HG03175 (cell line): ENCODE measurements around the gene SAXO1.
"Not testable (repeated sequence)": the region's sequence is repeated elsewhere in the genome, so short reads cannot be mapped to it uniquely, and the experiment has no call there.

Experiments used
- ATAC-seq: cut with Tn5 transposase; IDR thresholded peaks from one replicate; pipeline ENCODE4 v1.9.1; 2021; ENCODE audit warnings: mild to moderate bottlenecking, moderate library complexity; ENCODE audit not compliant: unreplicated experiment

The SAXO1 gene

GRCh38 chr9:19000133-19000532 is 32.9 kb downstream of the SAXO1 start:
- no peak for ATAC-seq

- no peak for ATAC-seq
Observed at GRCh38 chr9:18999173-18999785, 33.7 kb downstream of the SAXO1 start.

GRCh38 chr9:18997151-18997550 is 35.9 kb downstream of the SAXO1 start:
- ATAC-seq, result no peak

- no peak for ATAC-seq
Observed at GRCh38 chr9:18996211-18996610, 36.8 kb downstream of the SAXO1 start.

GRCh38 chr9:18994263-18994916 is 38.6 kb downstream of the SAXO1 start:
- no peak for ATAC-seq

- ATAC-seq, result not testable (repeated sequence)
Observed at GRCh38 chr9:18991197-18991596, 41.8 kb downstream of the SAXO1 start.

GRCh38 chr9:18990494-18990893 is 42.5 kb downstream of the SAXO1 start:
- no peak for ATAC-seq

- no peak for ATAC-seq
Observed at GRCh38 chr9:18989865-18990264, 43.1 kb downstream of the SAXO1 start.

- no peak for ATAC-seq
Observed at GRCh38 chr9:18989097-18989496, 43.9 kb downstream of the SAXO1 start.

- ATAC-seq, result no peak
Observed at GRCh38 chr9:18988003-18988402, 45.0 kb downstream of the SAXO1 start.

GRCh38 chr9:18985996-18986395 is 47.0 kb downstream of the SAXO1 start:
- no peak for ATAC-seq

- no peak for ATAC-seq
Observed at GRCh38 chr9:18985464-18985951, 47.5 kb downstream of the SAXO1 start.

- ATAC-seq, result no peak
Observed at GRCh38 chr9:18982262-18982620, 50.8 kb downstream of the SAXO1 start.

GRCh38 chr9:18981476-18982261 is 51.3 kb downstream of the SAXO1 start:
- no peak for ATAC-seq

- no peak for ATAC-seq
Observed at GRCh38 chr9:18980189-18980588, 52.8 kb downstream of the SAXO1 start.

GRCh38 chr9:18979367-18979766 is 53.6 kb downstream of the SAXO1 start:
- no peak for ATAC-seq

GRCh38 chr9:18978188-18978587 is 54.8 kb downstream of the SAXO1 start:
- ATAC-seq, result no peak

- no peak for ATAC-seq
Observed at GRCh38 chr9:18976709-18977531, 56.1 kb downstream of the SAXO1 start.

GRCh38 chr9:18976221-18976708 is 56.7 kb downstream of the SAXO1 start:
- no peak for ATAC-seq

GRCh38 chr9:18973348-18973747 is 59.7 kb downstream of the SAXO1 start:
- ATAC-seq, result no peak

GRCh38 chr9:18972675-18973074 is 60.3 kb downstream of the SAXO1 start:
- ATAC-seq, result no peak
